RPMI8226 (cell line): ENCODE results near the gene UBE2J2.
A peak's percentile ranks its signal among the peaks of the same experiment; 100 is the strongest.

ENCODE experiments used
- DNase-seq: peaks from one replicate; pipeline ENCODE4 v3.0.0-alpha.2; 2015

UBE2J2 gene

GRCh38 chr1:1237874-1238701 is 35.6 kb downstream of the UBE2J2 start:
- no peak for DNase-seq

- no peak for DNase-seq
Measured at GRCh38 chr1:1236945-1237873, 36.4 kb downstream of the UBE2J2 start.

GRCh38 chr1:1236176-1236763 is 37.4 kb downstream of the UBE2J2 start:
- peak; percentile 91 for DNase-seq

GRCh38 chr1:1235016-1235744 is 38.5 kb downstream of the UBE2J2 start:
- DNase-seq: no peak

GRCh38 chr1:1234180-1234808 is 39.4 kb downstream of the UBE2J2 start:
- DNase-seq: no peak

GRCh38 chr1:1233567-1233892 is 40.1 kb downstream of the UBE2J2 start:
- no peak for DNase-seq

GRCh38 chr1:1232796-1233566 is 40.7 kb downstream of the UBE2J2 start:
- no peak for DNase-seq

GRCh38 chr1:1232208-1232795 is 41.4 kb downstream of the UBE2J2 start, which contains the start of gene B3GALT6:
Gene B3GALT6 (plus strand): TSS chr1:1232237. CDS start chr1:1232279, 42 bp downstream.
- DNase-seq: no peak

GRCh38 chr1:1231400-1232207 is 42.0 kb downstream of the UBE2J2 start, which contains the start of gene SDF4:
Gene SDF4 (minus strand): TSS chr1:1232001. CDS start chr1:1228772, 3,229 bp downstream.
- DNase-seq: peak; percentile 99

GRCh38 chr1:1230656-1231399 is 42.8 kb downstream of the UBE2J2 start:
- DNase-seq: peak; percentile 52

GRCh38 chr1:1229770-1230169 is 43.9 kb downstream of the UBE2J2 start:
- DNase-seq: no peak

GRCh38 chr1:1228596-1229321 is 44.9 kb downstream of the UBE2J2 start:
- DNase-seq: no peak

- no peak for DNase-seq
Measured at GRCh38 chr1:1228187-1228586, 45.5 kb downstream of the UBE2J2 start.

GRCh38 chr1:1227386-1227785 is 46.3 kb downstream of the UBE2J2 start:
- no peak for DNase-seq

GRCh38 chr1:1226566-1227362 is 46.9 kb downstream of the UBE2J2 start:
- no peak for DNase-seq

- DNase-seq: no peak
Measured at GRCh38 chr1:1225913-1226312, 47.7 kb downstream of the UBE2J2 start.

- DNase-seq: no peak
Measured at GRCh38 chr1:1225238-1225845, 48.3 kb downstream of the UBE2J2 start.
